ENCODE results near the gene TIMP2. TPM values are rescaled to one million over a fixed set of nuclear protein-coding genes. Genes with fewer than 3 reads are reported as not detected.

The TIMP2 gene
- total RNA-seq, 4 donors from 2014 or later, result 20.4 to 28.7 (median 27.0) TPM

DNA sequence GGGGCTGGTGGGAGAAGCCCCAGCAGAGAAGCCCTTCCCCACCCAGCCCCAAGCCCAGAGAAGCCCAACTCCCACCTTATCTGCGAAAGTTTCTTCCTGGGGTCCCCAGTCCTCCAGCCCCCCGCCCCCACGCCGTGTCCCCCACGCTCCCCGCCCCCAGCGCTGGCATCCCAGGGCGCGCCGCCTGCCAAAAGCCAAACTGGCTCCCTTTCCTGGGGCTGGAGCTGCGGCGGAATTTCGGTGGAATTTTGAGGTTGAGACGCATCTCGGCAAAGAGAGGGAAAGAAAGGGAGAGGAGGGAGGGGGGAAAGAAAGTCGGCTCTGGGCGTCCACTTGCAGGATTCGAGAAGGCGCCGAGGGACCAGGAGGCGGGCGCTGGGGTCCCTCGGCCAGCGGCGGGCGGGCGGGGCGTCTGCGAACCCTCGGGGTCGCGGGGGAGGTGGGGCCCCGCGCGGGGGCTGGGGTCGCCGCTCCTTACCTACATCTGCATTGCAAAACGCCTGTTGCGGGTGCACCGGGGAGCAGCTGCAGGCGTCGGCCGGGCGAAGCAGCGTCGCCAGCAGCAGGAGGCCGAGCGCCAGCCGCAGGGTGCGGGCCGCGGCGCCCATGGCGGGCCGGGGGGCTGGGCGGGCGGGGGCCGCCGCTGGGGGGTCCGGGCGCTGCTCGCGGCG, 571 bp downstream of the TIMP2 start:
- Histone ChIP-seq H3K36me3 (no peaks in the 10 kb centered on the region), H3K27ac (peak overlapping the region; percentile 68 to 81 (median 70)), H3K27me3 (peaks cover 4 to 19% (median 18%) of the 10 kb centered on the region in 3 donors), H3K4me3 (peak overlapping the region; percentile 50 to 65 (median 59)), H3K4me1 (peaks cover 25 to 30% of the 10 kb centered on the region in 2 donors), H3K9me3 (no peaks in the 10 kb centered on the region)
- in situ Hi-C loops (cut with MboI; ENCODE audit: low sequenced_read_pairs in 4 of 4), result no loop called here
- no peak for DNase-seq
- no peak for ATAC-seq
- intact Hi-C loops (cut with DNase I; ENCODE audit: low total_unique reads), result no loop called here
- no peak for TF ChIP-seq POLR2A (IDR thresholded peaks at IDR 0.05)
- no peak for TF ChIP-seq CTCF (IDR thresholded peaks at IDR 0.05 in 4 of 5, conservative IDR thresholded peaks at IDR 0.05 in 1 of 5)

GRCh38 chr17:78923660-78924453, 1.3 kb downstream of the TIMP2 start:
- H3K4me1 ChIP-seq, result peaks cover 25 to 30% of the 10 kb centered on the region in 2 donors
- H3K9me3 ChIP-seq, result no peaks in the 10 kb centered on the region
- peak overlapping the region; percentile 50 to 65 (median 59) for H3K4me3 ChIP-seq
- TF ChIP-seq POLR2A (IDR thresholded peaks at IDR 0.05) (no peak), CTCF (IDR thresholded peaks at IDR 0.05 in 4 of 5, conservative IDR thresholded peaks at IDR 0.05 in 1 of 5) (no peak)
- ATAC-seq, result no peak
- DNase-seq, result peak in 1 of 2 donors; percentile 40
- peaks cover 4 to 19% (median 18%) of the 10 kb centered on the region in 3 donors for H3K27me3 ChIP-seq
- no peaks in the 10 kb centered on the region for H3K36me3 ChIP-seq
- in situ Hi-C loops (cut with MboI; ENCODE audit: low sequenced_read_pairs in 4 of 4) (no loop called here), intact Hi-C loops (cut with DNase I; ENCODE audit: low total_unique reads) (no loop called here)
- peak overlapping the region; percentile 68 to 81 (median 70) for H3K27ac ChIP-seq

DNA sequence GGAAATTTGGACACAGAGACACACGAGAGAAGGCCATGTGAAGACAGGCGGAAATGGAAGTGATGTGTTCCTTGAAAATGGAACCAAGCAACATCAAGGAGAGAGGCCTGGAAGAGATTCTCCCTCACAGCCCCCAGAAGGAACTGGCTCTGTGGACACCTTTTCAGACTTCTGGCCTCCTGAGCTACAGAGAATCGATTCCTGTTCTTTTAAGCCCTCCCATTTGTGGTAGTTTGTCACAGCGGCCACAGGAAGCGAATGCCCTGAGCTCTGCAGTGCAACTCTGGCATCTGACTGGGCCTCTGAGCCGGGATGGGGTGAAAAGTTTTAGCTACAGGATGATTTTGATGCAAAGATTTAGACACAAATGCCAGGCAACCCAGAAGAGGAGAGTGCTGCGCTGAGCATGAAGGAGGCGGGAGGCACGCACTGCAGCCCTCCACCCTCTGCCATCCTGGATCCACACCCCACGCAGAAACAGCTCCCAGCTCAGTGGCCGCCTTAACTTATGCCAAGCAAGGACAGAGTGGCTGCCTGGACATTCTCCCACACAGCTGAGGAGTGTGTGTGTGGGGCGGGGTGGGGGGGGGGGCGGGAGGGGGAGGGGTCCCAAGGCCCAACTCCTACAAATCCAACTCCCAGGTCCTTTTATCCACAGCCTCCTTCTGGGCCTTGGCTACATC, 2.2 kb downstream of the TIMP2 start:
- TF ChIP-seq POLR2A (IDR thresholded peaks at IDR 0.05), result no peak
- no peaks in the 10 kb centered on the region for H3K9me3 ChIP-seq
- ATAC-seq, result no peak
- H3K4me1 ChIP-seq, result peaks cover 25 to 30% of the 10 kb centered on the region in 2 donors
- H3K27ac ChIP-seq, result peak overlapping the region; percentile 68 to 81 (median 70)
- no peak for DNase-seq
- in situ Hi-C loops (cut with MboI; ENCODE audit: low sequenced_read_pairs in 4 of 4), result no loop called here
- peaks cover 4 to 19% (median 18%) of the 10 kb centered on the region in 3 donors for H3K27me3 ChIP-seq
- intact Hi-C loops (cut with DNase I; ENCODE audit: low total_unique reads), result no loop called here
- no peaks in the 10 kb centered on the region for H3K36me3 ChIP-seq
- peak overlapping the region in 2 of 4 donors; percentile 23 to 65 for H3K4me3 ChIP-seq

- no peak for DNase-seq
- Histone ChIP-seq H3K4me1 (peaks cover 29 to 30% of the 10 kb centered on the region in 2 donors), H3K36me3 (no peaks in the 10 kb centered on the region), H3K9me3 (no peaks in the 10 kb centered on the region), H3K27ac (peak overlapping the region in 3 of 4 donors; percentile 2 to 41 (median 24)), H3K4me3 (no peak overlapping the region), H3K27me3 (peaks cover 4 to 19% (median 18%) of the 10 kb centered on the region in 3 donors)
- TF ChIP-seq POLR2A (IDR thresholded peaks at IDR 0.05) (no peak), CTCF (IDR thresholded peaks at IDR 0.05 in 4 of 5, conservative IDR thresholded peaks at IDR 0.05 in 1 of 5) (no peak)
- intact Hi-C loops (cut with DNase I; ENCODE audit: low total_unique reads), result no loop called here
- in situ Hi-C loops (cut with MboI; ENCODE audit: low sequenced_read_pairs in 4 of 4), result no loop called here
- ATAC-seq, result peak; percentile 10 to 55
Measured at GRCh38 chr17:78921437-78921971, 3.7 kb downstream of the TIMP2 start.
